Panc1 (cell line): ENCODE data around the gene TNFRSF18.

Experiments
- POLR2AphosphoS5 ChIP-seq: IDR thresholded peaks from 2 replicates; pipeline ENCODE4 v1.6.1; 2012; ENCODE audit warnings: mild to moderate bottlenecking, low read depth, low read length, moderate library complexity
- TF ChIP-seq, protein P1 (sequence below): fragments of 450-650 bp; IDR thresholded peaks from 2 replicates; pipeline ENCODE4 v1.5.1; 2017; ENCODE audit warnings: mild to moderate bottlenecking

DNA sequence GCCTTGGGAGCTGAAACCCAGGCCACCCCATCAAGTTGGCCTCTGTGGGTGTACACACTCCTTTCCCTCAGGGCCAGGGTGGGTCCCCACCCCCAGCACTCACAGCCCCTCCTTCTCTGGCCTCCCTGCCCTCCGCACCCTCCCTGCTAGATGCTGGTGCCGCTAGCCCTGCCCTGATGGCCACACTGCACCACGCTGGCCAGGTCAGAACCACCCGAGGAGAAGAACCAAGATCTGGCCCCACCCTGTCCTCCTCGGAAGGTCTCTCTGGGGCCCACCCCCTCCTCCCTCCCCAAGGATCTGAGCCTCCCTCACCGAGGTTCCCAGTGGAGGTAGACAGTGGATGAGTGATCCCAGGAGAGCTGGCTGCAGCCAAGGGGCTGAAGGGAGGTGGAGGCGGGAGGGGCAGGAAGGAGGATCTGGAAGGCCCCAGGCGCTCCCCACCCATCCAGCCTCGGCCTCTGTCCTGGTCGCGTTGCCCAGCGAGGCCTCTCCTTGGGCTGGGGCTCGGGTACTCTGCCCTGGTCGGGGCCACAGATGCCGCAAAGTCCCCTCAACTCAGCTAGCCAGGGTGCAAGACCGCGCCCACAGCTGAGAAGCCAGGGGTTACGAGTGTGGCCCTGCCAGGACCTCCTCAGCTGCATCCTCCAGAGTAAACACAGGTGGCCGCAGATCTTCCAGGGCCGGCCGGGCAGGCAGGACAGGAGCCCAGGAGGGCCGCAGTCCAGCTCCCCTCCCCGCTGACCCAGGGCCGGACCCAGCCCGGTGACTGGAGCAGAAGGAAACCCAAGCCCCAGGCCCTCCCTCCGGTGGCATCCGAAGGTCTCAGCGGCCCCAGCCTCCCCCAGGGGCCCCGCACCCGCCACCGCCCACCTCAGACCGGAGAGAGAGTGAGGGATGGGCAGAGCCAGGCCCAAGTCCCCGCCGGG, 30.8 kb upstream of the TNFRSF18 start:
- no peak; the same call in 1 of the 2 replicates for TF ChIP-seq POLR2AphosphoS5
- TF ChIP-seq, protein P1, sequence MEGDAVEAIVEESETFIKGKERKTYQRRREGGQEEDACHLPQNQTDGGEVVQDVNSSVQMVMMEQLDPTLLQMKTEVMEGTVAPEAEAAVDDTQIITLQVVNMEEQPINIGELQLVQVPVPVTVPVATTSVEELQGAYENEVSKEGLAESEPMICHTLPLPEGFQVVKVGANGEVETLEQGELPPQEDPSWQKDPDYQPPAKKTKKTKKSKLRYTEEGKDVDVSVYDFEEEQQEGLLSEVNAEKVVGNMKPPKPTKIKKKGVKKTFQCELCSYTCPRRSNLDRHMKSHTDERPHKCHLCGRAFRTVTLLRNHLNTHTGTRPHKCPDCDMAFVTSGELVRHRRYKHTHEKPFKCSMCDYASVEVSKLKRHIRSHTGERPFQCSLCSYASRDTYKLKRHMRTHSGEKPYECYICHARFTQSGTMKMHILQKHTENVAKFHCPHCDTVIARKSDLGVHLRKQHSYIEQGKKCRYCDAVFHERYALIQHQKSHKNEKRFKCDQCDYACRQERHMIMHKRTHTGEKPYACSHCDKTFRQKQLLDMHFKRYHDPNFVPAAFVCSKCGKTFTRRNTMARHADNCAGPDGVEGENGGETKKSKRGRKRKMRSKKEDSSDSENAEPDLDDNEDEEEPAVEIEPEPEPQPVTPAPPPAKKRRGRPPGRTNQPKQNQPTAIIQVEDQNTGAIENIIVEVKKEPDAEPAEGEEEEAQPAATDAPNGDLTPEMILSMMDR = no peak
